OCI-LY3 (cell line): ENCODE data around the gene WDR75.

Experiments
- H2AFZ ChIP-seq: fragments of 200-600, 300-600 bp; shearing (Covaris generic); 2 replicates; pipeline ENCODE4 v1.6.0; 2014; ENCODE audit warnings: antibody characterized with exemption, low read depth, low read length
- H3K27ac ChIP-seq: fragments of 200-600, 300-600 bp; sonication (generic); 2 replicates; pipeline ENCODE4 v1.5.1; 2014; ENCODE audit warnings: mild to moderate bottlenecking, low read length, moderate library complexity, mixed read lengths
- H3K27me3 ChIP-seq: fragments of 200-600, 300-600 bp; sonication (generic); 2 replicates; pipeline ENCODE4 v1.6.1; 2014; ENCODE audit warnings: low read depth, low read length, mixed read lengths
- H3K36me3 ChIP-seq: fragments of 200-600, 300-600 bp; sonication (generic); replicated peaks from 2 replicates; pipeline ENCODE3; 2014; ENCODE audit warnings: low read depth, low read length, mixed read lengths
- H3K4me1 ChIP-seq: fragments of 300-600, 200-600 bp; sonication (generic); 2 replicates; pipeline ENCODE4 v1.6.1; 2014; ENCODE audit warnings: low read length, mixed read lengths
- H3K4me2 ChIP-seq: fragments of 200-600, 300-600 bp; sonication (generic); 2 replicates; pipeline ENCODE4 v1.6.1; 2014; ENCODE audit warnings: low read length, mixed read lengths
- H3K4me3 ChIP-seq: fragments of 300-600, 200-600 bp; sonication (generic); 2 replicates; pipeline ENCODE4 v1.5.1; 2014; ENCODE audit warnings: antibody characterized with exemption, mild to moderate bottlenecking, low read length, moderate library complexity
- H3K79me2 ChIP-seq: fragments of 300-600, 200-600 bp; shearing (Covaris generic); 2 replicates; pipeline ENCODE4 v1.6.1; 2014; ENCODE audit warnings: mild to moderate bottlenecking, low read length, mixed read lengths
- H3K9ac ChIP-seq: fragments of 300-600, 200-600 bp; shearing (Covaris generic); 2 replicates; pipeline ENCODE4 v1.6.0; 2014; ENCODE audit warnings: mild to moderate bottlenecking, low read length, moderate library complexity
- H3K9me3 ChIP-seq: fragments of 200-600, 300-600 bp; shearing (Covaris generic); 2 replicates; pipeline ENCODE4 v1.6.1; 2014; ENCODE audit warnings: low read length, mixed read lengths; ENCODE audit not compliant: insufficient read depth
- H4K20me1 ChIP-seq: fragments of 200-600, 300-600 bp; sonication (generic); 2 replicates; pipeline ENCODE4 v1.6.1; 2016; ENCODE audit warnings: low read length, mixed read lengths; ENCODE audit not compliant: insufficient read depth
- EZH2phosphoT487 ChIP-seq: fragments of 200-600 bp; shearing (Covaris generic); IDR thresholded peaks from 2 replicates; pipeline ENCODE4 v1.6.1; 2018; ENCODE audit warnings: antibody characterized with exemption, mixed run types, low read depth
- TF ChIP-seq, protein P1 (sequence below): fragments of 200-600, 300-600 bp; sonication (generic); IDR thresholded peaks from 2 replicates; pipeline ENCODE4 v1.5.1; 2014; ENCODE audit warnings: antibody characterized with exemption, low read length, low read depth

The WDR75 gene

GRCh38 chr2:189488008-189488310, 46.7 kb downstream of the WDR75 start:
- H3K27me3 ChIP-seq: peaks cover 3% of the 10 kb centered on the region; the same call in 1 of the 2 replicates
- H3K27ac ChIP-seq: no peak overlapping the region
- no peaks in the 10 kb centered on the region for H4K20me1 ChIP-seq
- H3K4me1 ChIP-seq: no peaks in the 10 kb centered on the region
- H3K36me3 ChIP-seq: no peaks in the 10 kb centered on the region
- H3K4me3 ChIP-seq: no peak overlapping the region
- TF ChIP-seq EZH2phosphoT487: no peak
- TF ChIP-seq, protein P1, sequence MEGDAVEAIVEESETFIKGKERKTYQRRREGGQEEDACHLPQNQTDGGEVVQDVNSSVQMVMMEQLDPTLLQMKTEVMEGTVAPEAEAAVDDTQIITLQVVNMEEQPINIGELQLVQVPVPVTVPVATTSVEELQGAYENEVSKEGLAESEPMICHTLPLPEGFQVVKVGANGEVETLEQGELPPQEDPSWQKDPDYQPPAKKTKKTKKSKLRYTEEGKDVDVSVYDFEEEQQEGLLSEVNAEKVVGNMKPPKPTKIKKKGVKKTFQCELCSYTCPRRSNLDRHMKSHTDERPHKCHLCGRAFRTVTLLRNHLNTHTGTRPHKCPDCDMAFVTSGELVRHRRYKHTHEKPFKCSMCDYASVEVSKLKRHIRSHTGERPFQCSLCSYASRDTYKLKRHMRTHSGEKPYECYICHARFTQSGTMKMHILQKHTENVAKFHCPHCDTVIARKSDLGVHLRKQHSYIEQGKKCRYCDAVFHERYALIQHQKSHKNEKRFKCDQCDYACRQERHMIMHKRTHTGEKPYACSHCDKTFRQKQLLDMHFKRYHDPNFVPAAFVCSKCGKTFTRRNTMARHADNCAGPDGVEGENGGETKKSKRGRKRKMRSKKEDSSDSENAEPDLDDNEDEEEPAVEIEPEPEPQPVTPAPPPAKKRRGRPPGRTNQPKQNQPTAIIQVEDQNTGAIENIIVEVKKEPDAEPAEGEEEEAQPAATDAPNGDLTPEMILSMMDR: no peak
- H2AFZ ChIP-seq: no peak overlapping the region
- no peaks in the 10 kb centered on the region for H3K79me2 ChIP-seq
- H3K9me3 ChIP-seq: no peaks in the 10 kb centered on the region; the same call in 1 of the 2 replicates
- no peak overlapping the region for H3K9ac ChIP-seq
- no peak overlapping the region for H3K4me2 ChIP-seq

DNA sequence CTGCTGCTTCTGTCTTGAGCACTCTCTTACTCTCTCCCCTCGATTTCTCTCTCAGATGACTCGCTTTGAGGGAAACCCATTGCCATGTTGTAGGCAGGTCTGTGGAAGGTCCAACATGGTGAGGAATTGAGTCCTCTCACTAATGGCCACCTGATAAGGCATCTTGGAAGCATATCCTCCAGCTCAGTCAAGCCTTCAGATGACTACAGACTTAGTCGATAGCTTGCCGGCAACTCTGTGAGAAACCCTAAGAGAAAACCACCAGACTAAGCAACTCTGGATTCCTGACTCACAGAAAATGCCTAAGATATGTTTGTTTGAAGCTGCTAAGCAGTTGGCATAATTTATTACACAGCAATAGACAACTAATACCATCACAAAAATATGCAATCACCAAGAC, 51.2 kb downstream of the WDR75 start:
- Histone ChIP-seq H3K9ac (no peak overlapping the region), H3K9me3 (no peaks in the 10 kb centered on the region; the same call in 1 of the 2 replicates), H3K27me3 (peaks cover 3% of the 10 kb centered on the region; the same call in 1 of the 2 replicates), H3K27ac (no peak overlapping the region), H3K4me2 (no peak overlapping the region), H3K36me3 (no peaks in the 10 kb centered on the region), H4K20me1 (no peaks in the 10 kb centered on the region), H3K79me2 (no peaks in the 10 kb centered on the region), H2AFZ (no peak overlapping the region), H3K4me1 (no peaks in the 10 kb centered on the region), H3K4me3 (no peak overlapping the region)
- TF ChIP-seq EZH2phosphoT487: no peak

DNA sequence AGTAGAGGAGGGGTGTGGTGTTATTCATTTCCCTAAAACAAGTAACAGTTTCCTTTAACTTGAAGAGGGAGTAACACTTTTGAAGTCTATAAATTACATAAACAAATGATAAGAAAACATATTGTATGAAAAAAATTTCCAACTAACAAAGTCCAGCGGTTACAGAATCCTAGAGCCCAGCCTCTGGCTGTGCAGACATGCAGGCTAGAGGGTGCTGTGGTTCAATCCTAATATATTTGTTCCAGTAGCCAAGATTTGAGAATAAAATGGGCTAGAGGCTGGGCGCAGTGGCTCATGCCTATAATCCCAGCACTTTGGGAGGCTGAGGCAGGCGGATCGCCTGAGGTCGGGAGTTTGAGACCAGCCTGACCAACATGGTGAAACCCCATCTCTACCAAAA, 56.9 kb downstream of the WDR75 start:
- TF ChIP-seq, protein P1: no peak
- TF ChIP-seq EZH2phosphoT487: no peak

GRCh38 chr2:189499137-189499536, 57.9 kb downstream of the WDR75 start:
- Histone ChIP-seq H3K79me2 (no peaks in the 10 kb centered on the region), H3K4me1 (no peaks in the 10 kb centered on the region), H3K4me2 (no peak overlapping the region), H2AFZ (no peak overlapping the region), H3K27me3 (no peaks in the 10 kb centered on the region), H3K36me3 (no peaks in the 10 kb centered on the region), H3K9me3 (no peaks in the 10 kb centered on the region), H3K4me3 (no peak overlapping the region), H3K9ac (no peak overlapping the region), H4K20me1 (no peaks in the 10 kb centered on the region), H3K27ac (no peak overlapping the region)
- TF ChIP-seq, protein P1: no peak
- no peak for TF ChIP-seq EZH2phosphoT487

More for the DNA sequence above, 56.9 kb downstream of the WDR75 start:
- no peak overlapping the region for H2AFZ ChIP-seq
- H3K9me3 ChIP-seq: no peaks in the 10 kb centered on the region
- H4K20me1 ChIP-seq: no peaks in the 10 kb centered on the region
- no peaks in the 10 kb centered on the region for H3K79me2 ChIP-seq
- H3K4me3 ChIP-seq: no peak overlapping the region
- no peaks in the 10 kb centered on the region for H3K4me1 ChIP-seq
- H3K27me3 ChIP-seq: no peaks in the 10 kb centered on the region
- no peak overlapping the region for H3K4me2 ChIP-seq
- H3K27ac ChIP-seq: no peak overlapping the region
- no peak overlapping the region for H3K9ac ChIP-seq
- H3K36me3 ChIP-seq: no peaks in the 10 kb centered on the region
